Measurements from ENCODE around the gene CCDC181.
"Not testable (repeated sequence)": the region's sequence is repeated elsewhere in the genome, so short reads cannot be mapped to it uniquely, and the experiment has no call there.

The CCDC181 gene

DNA sequence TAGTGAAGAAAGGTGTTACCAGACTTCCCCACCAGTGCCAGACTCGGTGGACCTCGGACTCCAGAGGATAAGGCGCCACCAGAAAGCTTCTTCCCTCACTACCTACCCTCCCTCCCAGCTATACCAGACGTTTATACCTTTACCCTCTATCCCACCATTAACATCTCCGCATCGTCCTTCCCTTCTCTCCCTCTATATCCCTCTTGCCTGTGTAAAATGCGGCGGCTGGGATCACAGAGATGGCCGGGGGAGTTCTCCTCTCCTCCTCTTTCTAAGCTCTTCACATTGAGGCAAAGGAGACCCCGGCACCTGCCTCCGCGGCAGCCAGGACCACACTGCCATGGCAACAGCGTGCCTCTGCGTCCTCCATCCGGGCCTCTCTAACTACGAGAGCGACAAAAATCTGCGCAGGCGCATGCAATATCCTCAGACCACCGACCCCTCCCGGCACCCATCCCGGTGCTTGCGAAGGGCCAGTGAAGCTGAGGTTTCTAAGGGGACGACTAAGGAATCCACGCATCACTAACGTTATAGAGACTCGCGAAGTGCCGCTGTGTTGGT lies at the start of gene CCDC181:
TSS of gene CCDC181 (minus strand) at position 394 of the 561 bp plus-strand sequence. CDS start 2,547 bp downstream, outside the sequence.
- DNase-seq = peak; percentile 98

GRCh38 chr1:169475806-169476387 lies 48.6 kb upstream of the CCDC181 start:
- DNase-seq = peak; percentile 27

DNA sequence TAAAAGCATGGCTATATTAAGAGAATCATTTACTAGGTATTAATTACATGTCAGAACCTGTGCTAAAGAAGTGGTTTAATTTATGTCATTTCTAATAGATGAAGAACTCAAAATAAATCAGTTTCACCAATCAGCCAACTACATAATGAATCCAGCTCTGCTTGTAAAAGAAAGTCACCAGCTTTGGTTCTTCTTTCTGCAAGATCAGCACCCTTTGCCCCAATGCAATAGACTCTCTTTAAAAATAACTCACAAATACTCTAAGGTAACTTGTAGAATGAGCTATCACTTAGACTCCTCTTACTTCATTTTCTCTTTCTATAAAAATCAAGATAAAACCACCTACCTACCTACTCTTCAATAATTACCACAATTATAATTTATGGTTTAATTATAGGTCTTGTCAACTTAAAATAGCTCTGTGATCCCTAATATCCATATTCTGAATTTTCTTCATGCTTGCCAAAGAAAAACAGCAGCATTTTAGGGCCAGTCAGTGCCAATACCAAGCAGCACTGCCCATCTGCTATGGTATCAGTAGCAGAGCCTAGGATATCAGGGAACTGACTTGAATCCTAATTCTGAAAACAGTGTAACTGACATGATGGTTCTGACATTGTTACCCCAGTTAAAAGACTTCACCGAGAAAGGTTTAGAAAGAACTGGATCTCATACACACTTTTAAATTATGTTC lies 47.2 kb upstream of the CCDC181 start:
- DNase-seq = no peak

DNA sequence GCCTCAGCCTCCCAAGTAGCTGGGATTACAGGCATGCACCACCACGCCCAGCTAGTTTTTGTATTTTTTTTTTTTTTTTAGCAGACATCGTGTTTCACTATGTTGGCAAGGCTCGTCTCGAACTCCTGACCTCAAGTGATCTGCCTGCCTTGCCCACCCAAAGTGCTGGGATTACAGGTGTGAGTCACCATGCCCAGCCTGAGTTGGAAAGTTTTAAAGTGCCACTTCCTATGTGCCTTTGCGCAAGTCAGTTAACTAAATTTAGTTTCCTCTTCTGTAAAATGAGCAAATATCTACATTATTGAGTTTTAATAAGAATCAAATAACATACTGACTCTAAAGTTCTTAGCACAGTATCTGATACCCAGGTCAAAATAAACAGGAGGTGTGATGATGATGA lies 46.1 kb upstream of the CCDC181 start:
- no peak for DNase-seq

DNA sequence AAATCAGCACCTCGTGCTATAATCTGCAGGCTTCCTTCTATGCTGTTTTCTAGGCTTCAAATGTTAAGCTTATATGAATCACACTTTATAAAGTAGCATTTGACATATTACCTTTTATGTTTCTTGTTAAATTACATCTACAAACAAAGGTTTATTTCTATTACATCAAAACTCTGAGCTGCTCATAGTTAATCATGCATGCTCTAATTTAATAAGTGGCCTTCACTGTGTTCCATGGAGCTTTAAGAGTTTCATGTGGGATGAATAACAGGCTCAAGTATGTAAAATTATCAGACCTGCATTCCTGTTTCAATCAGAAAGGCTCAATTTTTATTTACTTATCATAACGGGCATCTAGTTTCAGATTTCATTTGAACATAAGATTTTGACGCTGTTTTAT lies 45.5 kb upstream of the CCDC181 start:
- peak; percentile 45 for DNase-seq

DNA sequence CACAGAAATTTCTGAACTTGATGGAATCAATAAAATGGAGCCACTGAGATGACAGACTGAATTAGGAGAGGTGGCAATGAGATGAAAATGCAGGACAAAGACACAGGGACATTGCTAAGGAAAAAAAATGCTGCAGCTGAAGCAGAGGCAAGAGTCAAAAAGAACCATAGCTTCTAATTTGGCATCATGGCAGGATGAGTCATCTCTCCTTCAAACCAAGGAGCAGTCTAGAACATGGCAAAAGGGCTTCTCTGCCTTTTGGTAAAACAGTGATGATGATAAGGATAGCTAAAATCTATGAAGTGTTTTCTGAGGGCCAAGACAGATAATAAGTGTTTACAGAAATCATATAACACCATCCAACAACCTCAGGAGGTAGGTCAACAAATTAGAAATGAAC lies 41.7 kb upstream of the CCDC181 start:
- DNase-seq = no peak

GRCh38 chr1:169466259-169467230 lies 39.3 kb upstream of the CCDC181 start:
- peak; percentile 62 for DNase-seq

DNA sequence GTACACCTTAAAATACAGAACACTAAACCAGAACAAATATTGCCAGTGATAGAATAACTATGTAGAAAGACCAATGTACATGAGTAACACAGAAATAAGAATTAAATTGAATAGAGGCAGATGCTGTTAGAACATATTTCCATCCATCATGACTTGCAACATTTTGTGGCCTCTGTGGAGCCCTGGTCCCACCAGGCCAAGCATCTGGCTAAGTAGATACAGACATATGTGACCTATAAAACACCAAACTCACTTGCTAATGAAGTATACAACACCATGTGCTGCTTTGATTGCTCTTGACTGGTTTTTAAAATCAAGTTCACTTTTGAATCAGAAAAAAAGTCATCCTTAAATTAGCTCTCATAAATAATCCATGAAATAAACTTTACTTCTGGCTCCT lies 38.0 kb upstream of the CCDC181 start:
- no peak for DNase-seq

DNA sequence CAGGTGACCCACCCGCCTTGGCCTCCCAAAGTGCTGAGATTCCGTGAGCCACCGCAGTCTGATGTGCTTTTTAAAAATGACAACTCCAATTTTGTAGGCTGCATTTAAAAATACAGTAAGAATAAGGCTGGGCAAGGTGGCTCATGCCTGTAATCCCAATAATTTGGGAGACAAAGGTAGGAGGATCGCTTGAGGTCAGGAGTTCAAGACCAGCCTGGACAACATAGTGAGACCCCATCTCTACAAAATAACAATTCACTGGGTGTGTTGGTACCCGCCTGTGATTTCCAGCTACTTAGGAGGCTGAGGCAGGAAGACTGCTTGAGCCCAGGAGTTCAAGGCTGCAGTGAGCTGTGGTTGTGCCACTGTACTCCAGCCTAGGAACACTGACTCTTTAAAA lies 35.1 kb upstream of the CCDC181 start:
- no peak for DNase-seq

GRCh38 chr1:169461390-169462000 lies 34.2 kb upstream of the CCDC181 start:
- DNase-seq = no peak

GRCh38 chr1:169460191-169460833 lies 33.0 kb upstream of the CCDC181 start:
- DNase-seq = peak; percentile 35

GRCh38 chr1:169457443-169457842 lies 30.2 kb upstream of the CCDC181 start:
- DNase-seq = no peak

- DNase-seq = no peak
Measured at GRCh38 chr1:169456029-169456428, 28.8 kb upstream of the CCDC181 start.

- DNase-seq = no peak
Measured at GRCh38 chr1:169452921-169453320, 25.6 kb upstream of the CCDC181 start.

GRCh38 chr1:169451218-169451824 lies 24.0 kb upstream of the CCDC181 start:
- no peak for DNase-seq

- no peak for DNase-seq
Measured at GRCh38 chr1:169443923-169444322, 16.6 kb upstream of the CCDC181 start.

GRCh38 chr1:169426174-169426705 lies 1.0 kb downstream of the CCDC181 start:
- DNase-seq = peak; percentile 59

GRCh38 chr1:169421309-169421708 lies 6.0 kb downstream of the CCDC181 start:
- no peak for DNase-seq

DNA sequence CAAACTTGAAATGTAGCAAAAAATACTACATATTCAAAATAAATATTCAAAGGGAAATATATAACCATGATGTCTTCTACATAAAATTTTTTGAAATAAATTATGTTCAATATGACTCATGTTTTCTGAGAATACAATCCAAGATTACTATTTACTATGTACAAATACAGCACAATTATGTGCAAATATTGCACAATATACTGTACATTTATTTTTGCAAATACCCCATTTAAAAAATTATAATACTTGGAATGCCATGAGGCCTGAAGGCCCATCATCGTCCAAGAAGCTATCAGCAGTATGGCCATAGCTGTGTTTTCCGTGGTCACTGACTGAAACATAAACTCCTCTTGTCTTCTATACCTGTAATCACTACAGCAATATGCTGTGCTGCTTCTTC lies 12.3 kb downstream of the CCDC181 start:
- DNase-seq = no peak

GRCh38 chr1:169408340-169408739 lies 18.9 kb downstream of the CCDC181 start:
- not testable (repeated sequence) for DNase-seq

DNA sequence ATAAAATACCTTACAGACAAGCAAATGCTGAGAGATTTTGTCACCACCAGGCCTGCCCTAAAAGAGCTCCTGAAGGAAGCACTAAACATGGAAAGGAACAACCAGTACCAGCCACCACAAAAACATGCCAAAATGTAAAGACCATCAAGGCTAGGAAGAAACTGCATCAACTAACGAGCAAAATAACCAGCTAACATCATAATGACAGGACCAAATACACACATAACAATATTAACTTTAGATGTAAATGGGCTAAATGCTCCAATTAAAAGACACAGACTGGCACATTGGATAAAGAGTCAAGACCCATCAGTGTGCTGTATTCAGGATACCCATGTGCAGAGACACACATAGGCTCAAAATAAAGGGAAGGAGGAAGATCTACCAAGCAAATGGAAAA lies 24.7 kb downstream of the CCDC181 start:
- DNase-seq = not testable (repeated sequence)

Data from eye (tissue), 1 donor.